Measurements from ENCODE around the gene KCNJ9. TPM values are rescaled to one million over a fixed set of nuclear protein-coding genes. Genes with fewer than 3 reads are reported as not detected.

Gene KCNJ9
- total RNA-seq, 1 donor from 2014 or later, result not detected

- Mint-ChIP-seq H3K27me3 (ENCODE audit: low read depth, unreplicated experiment) (peaks cover 58% of the 10 kb centered on the region), H3K36me3 (ENCODE audit: low read depth, unreplicated experiment) (no peaks in the 10 kb centered on the region), H3K27ac (ENCODE audit: unreplicated experiment) (no peak overlapping the region), H3K4me3 (ENCODE audit: unreplicated experiment) (no peak overlapping the region), H3K4me1 (ENCODE audit: low read depth, unreplicated experiment) (peaks cover 4% of the 10 kb centered on the region), H3K9me3 (ENCODE audit: unreplicated experiment) (peaks cover 1% of the 10 kb centered on the region)
- H3K36me3 ChIP-seq (ENCODE audit: insufficient read depth, low read length), result no peaks in the 10 kb centered on the region
- no peak overlapping the region for H3K9ac ChIP-seq (ENCODE audit: low read length)
- no peaks in the 10 kb centered on the region for H3K79me2 ChIP-seq (ENCODE audit: insufficient read depth, low read length)
- no peak overlapping the region for H2AFZ ChIP-seq (ENCODE audit: low read depth, low read length)
- H3K4me2 ChIP-seq (ENCODE audit: low read length), result no peak overlapping the region
- H3K4me3 ChIP-seq (ENCODE audit: insufficient read depth, low read depth, low read length), result no peak overlapping the region
- no peaks in the 10 kb centered on the region for H4K20me1 ChIP-seq (ENCODE audit: insufficient read depth, low read length)
- H3K4me1 ChIP-seq (ENCODE audit: insufficient read depth, low read length), result peaks cover 6% of the 10 kb centered on the region
- DNase-seq (ENCODE audit: low read depth) (no peak), FAIRE-seq (no peak)
- peaks cover 58% of the 10 kb centered on the region for H3K27me3 ChIP-seq (ENCODE audit: insufficient read depth, low read length)
- H3K27ac ChIP-seq (ENCODE audit: low read depth, low read length), result no peak overlapping the region
- H3K9me3 ChIP-seq (ENCODE audit: insufficient read depth, low read depth, low read length), result no peaks in the 10 kb centered on the region
- TF ChIP-seq, protein P1, sequence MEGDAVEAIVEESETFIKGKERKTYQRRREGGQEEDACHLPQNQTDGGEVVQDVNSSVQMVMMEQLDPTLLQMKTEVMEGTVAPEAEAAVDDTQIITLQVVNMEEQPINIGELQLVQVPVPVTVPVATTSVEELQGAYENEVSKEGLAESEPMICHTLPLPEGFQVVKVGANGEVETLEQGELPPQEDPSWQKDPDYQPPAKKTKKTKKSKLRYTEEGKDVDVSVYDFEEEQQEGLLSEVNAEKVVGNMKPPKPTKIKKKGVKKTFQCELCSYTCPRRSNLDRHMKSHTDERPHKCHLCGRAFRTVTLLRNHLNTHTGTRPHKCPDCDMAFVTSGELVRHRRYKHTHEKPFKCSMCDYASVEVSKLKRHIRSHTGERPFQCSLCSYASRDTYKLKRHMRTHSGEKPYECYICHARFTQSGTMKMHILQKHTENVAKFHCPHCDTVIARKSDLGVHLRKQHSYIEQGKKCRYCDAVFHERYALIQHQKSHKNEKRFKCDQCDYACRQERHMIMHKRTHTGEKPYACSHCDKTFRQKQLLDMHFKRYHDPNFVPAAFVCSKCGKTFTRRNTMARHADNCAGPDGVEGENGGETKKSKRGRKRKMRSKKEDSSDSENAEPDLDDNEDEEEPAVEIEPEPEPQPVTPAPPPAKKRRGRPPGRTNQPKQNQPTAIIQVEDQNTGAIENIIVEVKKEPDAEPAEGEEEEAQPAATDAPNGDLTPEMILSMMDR (IDR thresholded peaks at IDR 0.05; ENCODE audit: insufficient read depth, low read depth, low read length), result no peak
- TF ChIP-seq EZH2 (IDR thresholded peaks at IDR 0.05; ENCODE audit: insufficient read depth, low read length), result no peak
Observed at GRCh38 chr1:160079448-160079847, 1.9 kb upstream of the KCNJ9 start.

GRCh38 chr1:160080381-160081100, 797 bp upstream of the KCNJ9 start:
- no peak overlapping the region for H2AFZ ChIP-seq (ENCODE audit: low read depth, low read length)
- Mint-ChIP-seq H3K27me3 (ENCODE audit: low read depth, unreplicated experiment) (peaks cover 57% of the 10 kb centered on the region), H3K36me3 (ENCODE audit: low read depth, unreplicated experiment) (no peaks in the 10 kb centered on the region), H3K27ac (ENCODE audit: unreplicated experiment) (no peak overlapping the region), H3K4me3 (ENCODE audit: unreplicated experiment) (no peak overlapping the region), H3K4me1 (ENCODE audit: low read depth, unreplicated experiment) (peaks cover 4% of the 10 kb centered on the region), H3K9me3 (ENCODE audit: unreplicated experiment) (peaks cover 1% of the 10 kb centered on the region)
- TF ChIP-seq, protein P1 (IDR thresholded peaks at IDR 0.05; ENCODE audit: insufficient read depth, low read depth, low read length), result no peak
- TF ChIP-seq EZH2 (IDR thresholded peaks at IDR 0.05; ENCODE audit: insufficient read depth, low read length), result no peak
- no peaks in the 10 kb centered on the region for H3K9me3 ChIP-seq (ENCODE audit: insufficient read depth, low read depth, low read length)
- H3K4me2 ChIP-seq (ENCODE audit: low read length), result peak overlapping the region; percentile 7
- no peaks in the 10 kb centered on the region for H3K36me3 ChIP-seq (ENCODE audit: insufficient read depth, low read length)
- DNase-seq (ENCODE audit: low read depth), result no peak
- H3K4me3 ChIP-seq (ENCODE audit: insufficient read depth, low read depth, low read length), result no peak overlapping the region
- no peaks in the 10 kb centered on the region for H4K20me1 ChIP-seq (ENCODE audit: insufficient read depth, low read length)
- no peaks in the 10 kb centered on the region for H3K79me2 ChIP-seq (ENCODE audit: insufficient read depth, low read length)
- no peak for FAIRE-seq
- H3K27me3 ChIP-seq (ENCODE audit: insufficient read depth, low read length), result peaks cover 54% of the 10 kb centered on the region
- H3K9ac ChIP-seq (ENCODE audit: low read length), result no peak overlapping the region
- peaks cover 6% of the 10 kb centered on the region for H3K4me1 ChIP-seq (ENCODE audit: insufficient read depth, low read length)
- no peak overlapping the region for H3K27ac ChIP-seq (ENCODE audit: low read depth, low read length)

DNA sequence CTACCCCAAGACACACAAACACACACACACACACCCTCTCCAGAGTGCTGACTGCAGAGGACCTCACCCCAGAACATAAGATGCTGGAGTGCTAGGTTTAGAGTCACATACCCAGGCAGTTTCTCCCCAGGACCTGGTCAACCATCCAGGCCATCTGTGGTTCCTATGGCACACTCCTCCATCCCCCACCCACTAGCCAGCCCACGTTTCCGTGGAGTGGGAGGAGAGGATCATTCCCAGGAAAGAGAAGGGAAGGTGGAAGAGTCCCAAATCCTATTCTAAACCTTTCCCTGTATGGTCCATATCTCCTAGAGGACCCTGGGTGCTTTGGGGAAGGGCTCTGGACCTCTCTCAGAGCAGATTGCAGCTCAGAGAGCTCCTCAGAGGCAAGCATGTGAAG, 1.1 kb downstream of the KCNJ9 start:
- Mint-ChIP-seq H3K4me1 (ENCODE audit: low read depth, unreplicated experiment) (no peaks in the 10 kb centered on the region), H3K9me3 (ENCODE audit: unreplicated experiment) (peaks cover 1% of the 10 kb centered on the region), H3K4me3 (ENCODE audit: unreplicated experiment) (no peak overlapping the region), H3K27ac (ENCODE audit: unreplicated experiment) (no peak overlapping the region), H3K36me3 (ENCODE audit: low read depth, unreplicated experiment) (peaks cover 3% of the 10 kb centered on the region), H3K27me3 (ENCODE audit: low read depth, unreplicated experiment) (peaks cover 71% of the 10 kb centered on the region)
- Histone ChIP-seq H3K79me2 (ENCODE audit: insufficient read depth, low read length) (no peaks in the 10 kb centered on the region), H3K4me3 (ENCODE audit: insufficient read depth, low read depth, low read length) (no peak overlapping the region), H3K27me3 (ENCODE audit: insufficient read depth, low read length) (peaks cover 45% of the 10 kb centered on the region), H4K20me1 (ENCODE audit: insufficient read depth, low read length) (peaks cover 6% of the 10 kb centered on the region), H3K27ac (ENCODE audit: low read depth, low read length) (no peak overlapping the region), H3K4me2 (ENCODE audit: low read length) (no peak overlapping the region), H3K4me1 (ENCODE audit: insufficient read depth, low read length) (peaks cover 6% of the 10 kb centered on the region), H3K9me3 (ENCODE audit: insufficient read depth, low read depth, low read length) (no peaks in the 10 kb centered on the region), H3K36me3 (ENCODE audit: insufficient read depth, low read length) (no peaks in the 10 kb centered on the region), H2AFZ (ENCODE audit: low read depth, low read length) (peak overlapping the region; percentile 34), H3K9ac (ENCODE audit: low read length) (no peak overlapping the region)
- no peak for FAIRE-seq
- no peak for DNase-seq (ENCODE audit: low read depth)
- no peak for TF ChIP-seq EZH2 (IDR thresholded peaks at IDR 0.05; ENCODE audit: insufficient read depth, low read length)
- TF ChIP-seq, protein P1 (IDR thresholded peaks at IDR 0.05; ENCODE audit: insufficient read depth, low read depth, low read length), result no peak

Measured in astrocyte (in vitro differentiated cells and primary cell).